Suprapubic skin (tissue), 4 donors: ENCODE results near the gene IRF6.

ENCODE experiments used
- POLR2A ChIP-seq, 2 donors: fragments of 450-650 bp; IDR thresholded peaks; one replicate each; pipeline ENCODE4 v1.6.1; 2017; ENCODE audit warnings: antibody characterized with exemption in 2 of 2, mild to moderate bottlenecking in 2 of 2, moderate library complexity in 2 of 2
- POLR2AphosphoS5 ChIP-seq, 3 donors: sonication (generic); formaldehyde crosslinking; IDR thresholded peaks; one replicate each; pipeline ENCODE4 v1.6.1; 2017; ENCODE audit warnings: antibody characterized with exemption in 3 of 3
- TF ChIP-seq, protein P1 (sequence below), 2 donors: fragments of 200-600 bp in 1 of 2; fragments of 450-650 bp in 1 of 2; sonication (generic) in 1 of 2; IDR thresholded peaks; one replicate each; pipeline ENCODE4 v1.5.1; 2016 to 2019; ENCODE audit warnings: antibody characterized with exemption in 2 of 2, mild to moderate bottlenecking in 1 of 2, moderate library complexity in 1 of 2

DNA sequence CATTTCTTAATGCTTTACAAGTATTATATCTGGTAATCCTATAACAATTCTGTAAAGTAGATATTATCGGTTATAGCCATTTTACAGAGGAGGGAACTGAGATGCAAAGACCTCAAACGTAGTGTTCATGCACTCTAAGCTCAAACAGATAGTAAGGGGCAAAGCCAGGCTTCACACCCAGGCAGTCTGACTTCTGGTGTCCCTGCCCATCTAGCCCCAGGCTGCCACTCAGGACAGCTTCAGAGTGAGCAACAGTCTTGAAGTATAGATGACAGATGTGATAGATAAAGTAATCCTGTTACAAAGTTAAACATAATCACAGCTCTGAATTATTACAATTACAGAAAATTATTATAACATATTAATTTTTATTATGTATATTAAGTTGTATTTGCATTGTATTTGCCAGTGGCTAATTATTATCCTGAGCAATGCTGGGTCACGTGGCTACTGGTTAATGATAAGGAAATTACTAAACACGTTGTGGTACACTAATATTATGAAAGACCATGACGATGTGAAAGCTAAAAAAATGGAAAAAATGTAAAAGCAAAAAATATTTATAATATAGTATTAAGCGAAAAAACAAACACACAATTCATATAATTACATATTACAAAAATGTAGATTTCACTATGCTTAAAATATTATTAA is 56.1 kb downstream of the IRF6 start:
- TF ChIP-seq POLR2AphosphoS5 (IDR thresholded peaks at IDR 0.05) (no peak), POLR2A (IDR thresholded peaks at IDR 0.05) (no peak)
- TF ChIP-seq, protein P1, sequence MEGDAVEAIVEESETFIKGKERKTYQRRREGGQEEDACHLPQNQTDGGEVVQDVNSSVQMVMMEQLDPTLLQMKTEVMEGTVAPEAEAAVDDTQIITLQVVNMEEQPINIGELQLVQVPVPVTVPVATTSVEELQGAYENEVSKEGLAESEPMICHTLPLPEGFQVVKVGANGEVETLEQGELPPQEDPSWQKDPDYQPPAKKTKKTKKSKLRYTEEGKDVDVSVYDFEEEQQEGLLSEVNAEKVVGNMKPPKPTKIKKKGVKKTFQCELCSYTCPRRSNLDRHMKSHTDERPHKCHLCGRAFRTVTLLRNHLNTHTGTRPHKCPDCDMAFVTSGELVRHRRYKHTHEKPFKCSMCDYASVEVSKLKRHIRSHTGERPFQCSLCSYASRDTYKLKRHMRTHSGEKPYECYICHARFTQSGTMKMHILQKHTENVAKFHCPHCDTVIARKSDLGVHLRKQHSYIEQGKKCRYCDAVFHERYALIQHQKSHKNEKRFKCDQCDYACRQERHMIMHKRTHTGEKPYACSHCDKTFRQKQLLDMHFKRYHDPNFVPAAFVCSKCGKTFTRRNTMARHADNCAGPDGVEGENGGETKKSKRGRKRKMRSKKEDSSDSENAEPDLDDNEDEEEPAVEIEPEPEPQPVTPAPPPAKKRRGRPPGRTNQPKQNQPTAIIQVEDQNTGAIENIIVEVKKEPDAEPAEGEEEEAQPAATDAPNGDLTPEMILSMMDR (IDR thresholded peaks at IDR 0.05) = no peak
